HCT116 (cell line): Measurements from ENCODE around the gene BMERB1. TPM values are rescaled to one million over a fixed set of nuclear protein-coding genes. Genes with fewer than 3 reads are reported as not detected.

Experiments used
- ATAC-seq: fragments of 200-7000 bp; cut with Tn5 transposase; 2 replicates; pipeline ENCODE4 v1.9.1; 2020; ENCODE audit warnings: mild to moderate bottlenecking, moderate library complexity
- BruUV-seq: library from RNA; stranded (reverse); fragments of 400-500 nt; replicated peaks from 2 replicates; lab custom pipeline; 2021; lab: Mats Ljungman, UMichigan
- CTCF ChIA-PET: fragments of 300-600 bp; sonication (Branson Sonifier 250); formaldehyde crosslinking; loops from one replicate; lab custom pipeline; 2021; ENCODE audit warnings: antibody characterized with exemption; lab: Charles Lee
- POLR2A ChIA-PET: fragments of 300-600, 350-600 bp; sonication (Branson Sonifier 250); formaldehyde crosslinking; loops from one replicate; lab custom pipeline; 2021; ENCODE audit warnings: antibody characterized with exemption; lab: Charles Lee
- RAD21 ChIA-PET, 2 experiments: fragments of 300-600 bp; sonication (Branson Sonifier 250); formaldehyde crosslinking; loops; one replicate each; lab custom pipeline; 2023; ENCODE audit warnings: low total read pairs in 2 of 2; ENCODE audit not compliant: uncharacterized antibody in 2 of 2, unreplicated experiment in 2 of 2, low non-redundant PET in 1 of 2; lab: Charles Lee
- DNase-seq: peaks from one replicate; pipeline ENCODE4 v3.0.0-alpha.2; 2010; ENCODE audit warnings: low read depth, low spot score
- H2AFZ ChIP-seq: fragments of 200-600 bp; shearing (Covaris generic), sonication (generic); 2 replicates; pipeline ENCODE4 v1.6.1; 2017; ENCODE audit warnings: low read depth, mixed run types, mixed read lengths, antibody characterized with exemption, low read length; ENCODE audit not compliant: poor library complexity, severe bottlenecking
- H3K27ac ChIP-seq: 2 replicates; pipeline ENCODE4 v1.5.1; 2012; ENCODE audit warnings: low read depth, low read length
- H3K27me3 ChIP-seq: fragments of 200-600 bp; sonication (generic); 2 replicates; pipeline ENCODE4 v1.6.1; 2016; ENCODE audit warnings: mixed run types, low read length, mixed read lengths; ENCODE audit not compliant: insufficient read depth
- H3K36me3 ChIP-seq, 2 experiments: fragments of 200-500 bp in 1 of 2; fragments of 200-600 bp in 1 of 2; sonication (Bioruptor generic) in 1 of 2; sonication (generic) in 1 of 2; 2 replicates each; pipeline versions ENCODE4 v1.5.1 to v1.6.1; 2014 to 2016; ENCODE audit warnings: low read length in 2 of 2, inconsistent platforms in 1 of 2, mixed read lengths in 1 of 2, mixed run types in 1 of 2; ENCODE audit not compliant: insufficient read depth in 2 of 2, control insufficient read depth in 1 of 2
- H3K4me1 ChIP-seq, 2 experiments: fragments of 200-600 bp in 1 of 2; sonication (generic) in 1 of 2; 2 replicates each; pipeline versions ENCODE4 v1.5.1 to v1.6.1; 2012 to 2017; ENCODE audit warnings: low read length in 2 of 2, inconsistent platforms in 1 of 2, mild to moderate bottlenecking in 1 of 2, mixed read lengths in 1 of 2, mixed run types in 1 of 2, moderate library complexity in 1 of 2; ENCODE audit not compliant: insufficient read depth in 2 of 2, control insufficient read depth in 1 of 2
- H3K4me2 ChIP-seq: fragments of 200-600 bp; sonication (generic); 2 replicates; pipeline ENCODE4 v1.6.1; 2017; ENCODE audit warnings: mixed run types, low read length, mixed read lengths
- H3K4me3 ChIP-seq, 2 experiments: fragments of 200-600 bp in 1 of 2; sonication (generic) in 1 of 2; replicated peaks in 1 of 2; 2 replicates each; pipeline ENCODE4 v1.5.1; 2011 to 2016; ENCODE audit warnings: low read length in 2 of 2, control low read depth in 1 of 2, low read depth in 1 of 2, mild to moderate bottlenecking in 1 of 2, mixed read lengths in 1 of 2, mixed run types in 1 of 2
- H3K79me2 ChIP-seq: fragments of 200-600 bp; sonication (generic); 2 replicates; pipeline ENCODE4 v1.6.1; 2017; ENCODE audit warnings: mild to moderate bottlenecking, mixed run types, low read length, moderate library complexity, mixed read lengths; ENCODE audit not compliant: insufficient read depth
- H3K9ac ChIP-seq: fragments of 200-600 bp; sonication (generic); 2 replicates; pipeline ENCODE4 v1.6.1; 2016; ENCODE audit warnings: low read length, mixed read lengths
- H3K9me2 ChIP-seq: fragments of 200-600 bp; sonication (generic), shearing (Covaris generic); 2 replicates; pipeline ENCODE4 v1.6.1; 2017; ENCODE audit warnings: mixed run types, mild to moderate bottlenecking, moderate library complexity; ENCODE audit not compliant: insufficient read depth
- H3K9me3 ChIP-seq, 2 experiments: fragments of 200-500 bp in 1 of 2; fragments of 200-600 bp in 1 of 2; sonication (Bioruptor generic) in 1 of 2; sonication (generic) in 1 of 2; 2 replicates each; pipeline ENCODE4 v1.6.1; 2014 to 2017; ENCODE audit warnings: low read length in 2 of 2, mixed read lengths in 2 of 2, inconsistent platforms in 1 of 2, low read depth in 1 of 2, mild to moderate bottlenecking in 1 of 2, mixed run types in 1 of 2, moderate library complexity in 1 of 2; ENCODE audit not compliant: control insufficient read depth in 1 of 2, insufficient read depth in 1 of 2
- H4K20me1 ChIP-seq: fragments of 200-600 bp; sonication (generic), shearing (Covaris generic); 2 replicates; pipeline ENCODE4 v1.6.1; 2017; ENCODE audit warnings: mixed run types, mild to moderate bottlenecking, moderate library complexity; ENCODE audit not compliant: insufficient read depth
- CEBPB ChIP-seq: IDR thresholded peaks from 2 replicates; pipeline ENCODE4 v1.6.1; 2012; ENCODE audit warnings: low read depth
- EGR1 ChIP-seq: IDR thresholded peaks from 2 replicates; pipeline ENCODE4 v1.6.1; 2012; ENCODE audit warnings: low read depth
- EZH2 ChIP-seq: fragments of 200-600 bp; sonication (generic); IDR thresholded peaks from 2 replicates; pipeline ENCODE4 v1.6.1; 2017; ENCODE audit warnings: antibody characterized with exemption, mixed run types
- EZH2phosphoT487 ChIP-seq: fragments of 200-600 bp; IDR thresholded peaks from 2 replicates; pipeline ENCODE4 v1.6.1; 2018; ENCODE audit warnings: antibody characterized with exemption, borderline replicate concordance
- JUND ChIP-seq: IDR thresholded peaks from 2 replicates; pipeline ENCODE4 v1.6.1; 2012
- POLR2AphosphoS5 ChIP-seq: IDR thresholded peaks from 2 replicates; pipeline ENCODE4 v1.6.1; 2011; ENCODE audit warnings: mild to moderate bottlenecking, low read depth, low read length, moderate library complexity
- REST ChIP-seq: IDR thresholded peaks from 2 replicates; pipeline ENCODE4 v1.6.1; 2012; ENCODE audit warnings: low read depth
- SIN3A ChIP-seq: IDR thresholded peaks from 2 replicates; pipeline ENCODE4 v1.6.1; 2012; ENCODE audit warnings: low read depth
- SP1 ChIP-seq: IDR thresholded peaks from 2 replicates; pipeline ENCODE4 v1.6.1; 2012; ENCODE audit warnings: low read depth
- YY1 ChIP-seq: IDR thresholded peaks from 2 replicates; pipeline ENCODE4 v1.6.1; 2011; ENCODE audit warnings: low read length, low read depth, moderate library complexity, mild to moderate bottlenecking; ENCODE audit not compliant: insufficient replicate concordance; ENCODE audit errors: extremely low read depth
- ZNF274 ChIP-seq: fragments of 200-500 bp; sonication (Bioruptor generic); IDR thresholded peaks from 2 replicates; pipeline ENCODE4 v1.6.1; 2014; ENCODE audit warnings: mild to moderate bottlenecking, low read depth, low read length, inconsistent platforms
- intact Hi-C: fragments of 100-400 bp; cut with micrococcal nuclease; formaldehyde crosslinking; loops from 2 replicates; pipeline ENCODE4 v1.10.0; 2022
- total RNA-seq: library from RNA; stranded (reverse); gene quantifications from one replicate; pipeline ENCODE4 v1.2.1, GENCODE V29; 2021; ENCODE audit not compliant: unreplicated experiment
- TF ChIP-seq, protein P1 (sequence below), 3 experiments: fragments of 200-600 bp in 1 of 3; sonication (generic) in 1 of 3; IDR thresholded peaks in 2 of 3; conservative IDR thresholded peaks in 1 of 3; 2 replicates each; pipeline ENCODE4 v1.5.1; 2012 to 2017; ENCODE audit warnings: low read depth in 2 of 3, low read length in 2 of 3, antibody characterized with exemption in 1 of 3, borderline replicate concordance in 1 of 3, control low read depth in 1 of 3, mild to moderate bottlenecking in 1 of 3, mixed read lengths in 1 of 3, mixed run types in 1 of 3, moderate library complexity in 1 of 3; ENCODE audit not compliant: insufficient read depth in 1 of 3

Gene BMERB1
- total RNA-seq, 1 experiment from 2014 or later = 43.6 TPM

DNA sequence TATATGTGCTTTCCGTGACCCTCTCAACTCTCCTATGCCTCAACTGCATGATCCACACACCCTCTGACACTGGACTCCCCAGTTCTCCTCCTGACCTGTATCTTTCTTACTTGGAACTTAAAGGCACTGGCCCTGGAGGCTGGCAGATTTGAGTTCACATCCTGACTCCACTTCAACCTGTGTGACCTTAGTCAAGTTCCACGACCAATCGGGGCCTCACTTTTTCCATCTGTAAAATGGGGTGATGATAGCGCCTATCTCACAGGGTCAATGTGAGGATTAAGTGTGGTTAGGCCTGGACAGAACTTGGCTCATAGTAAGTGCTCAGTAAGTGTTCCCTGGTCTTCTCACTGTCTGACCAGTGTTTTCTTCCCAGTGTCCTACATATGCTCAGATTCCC, 183.5 kb downstream of the BMERB1 start:
- H3K36me3 ChIP-seq = peaks cover 20 to 27% of the 10 kb centered on the region in 2 experiments
- POLR2A ChIA-PET = no interaction called here
- H3K4me2 ChIP-seq = no peak overlapping the region

More for the DNA sequence above, 183.5 kb downstream of the BMERB1 start:
- H3K9me3 ChIP-seq = no peaks in the 10 kb centered on the region
- H3K9me2 ChIP-seq = no peaks in the 10 kb centered on the region
- no peak overlapping the region for H2AFZ ChIP-seq
- TF ChIP-seq EGR1 (no peak), SIN3A (no peak), YY1 (no peak), CEBPB (no peak), EZH2 (no peak), ZNF274 (no peak), SP1 (no peak), JUND (no peak), REST (no peak), EZH2phosphoT487 (no peak), POLR2AphosphoS5 (no peak)
- TF ChIP-seq, protein P1, sequence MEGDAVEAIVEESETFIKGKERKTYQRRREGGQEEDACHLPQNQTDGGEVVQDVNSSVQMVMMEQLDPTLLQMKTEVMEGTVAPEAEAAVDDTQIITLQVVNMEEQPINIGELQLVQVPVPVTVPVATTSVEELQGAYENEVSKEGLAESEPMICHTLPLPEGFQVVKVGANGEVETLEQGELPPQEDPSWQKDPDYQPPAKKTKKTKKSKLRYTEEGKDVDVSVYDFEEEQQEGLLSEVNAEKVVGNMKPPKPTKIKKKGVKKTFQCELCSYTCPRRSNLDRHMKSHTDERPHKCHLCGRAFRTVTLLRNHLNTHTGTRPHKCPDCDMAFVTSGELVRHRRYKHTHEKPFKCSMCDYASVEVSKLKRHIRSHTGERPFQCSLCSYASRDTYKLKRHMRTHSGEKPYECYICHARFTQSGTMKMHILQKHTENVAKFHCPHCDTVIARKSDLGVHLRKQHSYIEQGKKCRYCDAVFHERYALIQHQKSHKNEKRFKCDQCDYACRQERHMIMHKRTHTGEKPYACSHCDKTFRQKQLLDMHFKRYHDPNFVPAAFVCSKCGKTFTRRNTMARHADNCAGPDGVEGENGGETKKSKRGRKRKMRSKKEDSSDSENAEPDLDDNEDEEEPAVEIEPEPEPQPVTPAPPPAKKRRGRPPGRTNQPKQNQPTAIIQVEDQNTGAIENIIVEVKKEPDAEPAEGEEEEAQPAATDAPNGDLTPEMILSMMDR (IDR thresholded peaks at IDR 0.05 in 2 of 3, conservative IDR thresholded peaks at IDR 0.05 in 1 of 3; ENCODE audit: borderline replicate concordance in 1 of 3, insufficient read depth in 1 of 3, low read depth in 2 of 3, low read length in 2 of 3) = no peak
- H3K79me2 ChIP-seq = no peaks in the 10 kb centered on the region
- intact Hi-C loops = no loop called here
- H3K27ac ChIP-seq = no peak overlapping the region
- ChIA-PET CTCF (no interaction called here), RAD21 (no interaction called here)
- no peak overlapping the region for H3K9ac ChIP-seq
- no peaks in the 10 kb centered on the region for H4K20me1 ChIP-seq
- no TSS peak for BruUV-seq
- H3K4me1 ChIP-seq = peaks cover 14 to 33% of the 10 kb centered on the region in 2 experiments
- H3K4me3 ChIP-seq = no peak overlapping the region
- DNase-seq (no peak), ATAC-seq (no peak)
- no peaks in the 10 kb centered on the region for H3K27me3 ChIP-seq
